B cell (primary cell): ENCODE data around the gene KHDC4. TPM values are rescaled to one million over a fixed set of nuclear protein-coding genes. Genes with fewer than 3 reads are reported as not detected.

Source experiments
- ATAC-seq: fragments of 200-7000 bp; cut with Tn5 transposase; one replicate; pipeline ENCODE4 v1.10.0; 2021; ENCODE audit warnings: low read depth, mild to moderate bottlenecking, moderate number of reproducible peaks, moderate library complexity
- CTCF ChIA-PET: fragments of 350-600 bp; sonication (Branson Sonifier 250); formaldehyde crosslinking; loops from one replicate; lab custom pipeline; 2021; ENCODE audit warnings: antibody characterized with exemption, inconsistent platforms; lab: Charles Lee
- POLR2A ChIA-PET: fragments of 350-600 bp; sonication (Branson Sonifier 250); formaldehyde crosslinking; loops from one replicate; lab custom pipeline; 2021; ENCODE audit warnings: antibody characterized with exemption; lab: Charles Lee
- DNase-seq: peaks from one replicate; pipeline ENCODE4 v3.0.0; 2013
- H2AFZ ChIP-seq: 2 replicates; pipeline ENCODE4 v1.6.1; 2012; ENCODE audit warnings: mild to moderate bottlenecking, low read depth, low read length; ENCODE audit not compliant: insufficient read depth, poor library complexity, severe bottlenecking
- H3K27ac ChIP-seq, 2 donors: 1 replicate in 1 of 2; 2 replicates in 1 of 2; pipeline ENCODE4 v1.5.1; 2012 to 2013; ENCODE audit warnings: low read length in 2 of 2, mild to moderate bottlenecking in 2 of 2, moderate library complexity in 1 of 2
- H3K27me3 ChIP-seq, 4 experiments: fragments of 200-600 bp in 1 of 4; sonication (generic) in 1 of 4; replicated peaks in 1 of 4; 1 replicate in 2 of 4; 2 replicates in 2 of 4; pipeline versions ENCODE4 v1.6.1 to v1.7.0; 2013 to 2016; ENCODE audit warnings: low read length in 3 of 4, mild to moderate bottlenecking in 2 of 4, mixed read lengths in 1 of 4, moderate library complexity in 1 of 4; ENCODE audit not compliant: insufficient read depth in 4 of 4, control insufficient read depth in 3 of 4; ENCODE audit errors: control extremely low read depth in 1 of 4
- H3K36me3 ChIP-seq, 2 experiments: replicated peaks in 1 of 2; 1 replicate in 1 of 2; 2 replicates in 1 of 2; pipeline versions ENCODE4 v1.6.1 to v1.7.1; 2013; ENCODE audit warnings: low read length in 1 of 2; ENCODE audit not compliant: insufficient read depth in 2 of 2, control insufficient read depth in 1 of 2; ENCODE audit errors: control extremely low read depth in 1 of 2, extremely low read depth in 1 of 2
- H3K4me1 ChIP-seq, 2 donors: fragments of 200-600 bp in 1 of 2; sonication (generic) in 1 of 2; 1 replicate in 1 of 2; 2 replicates in 1 of 2; pipeline versions ENCODE4 v1.5.1 to v1.6.1; 2013 to 2017; ENCODE audit warnings: low read length in 2 of 2; ENCODE audit not compliant: control insufficient read depth in 2 of 2, insufficient read depth in 2 of 2
- H3K4me2 ChIP-seq: replicated peaks from 2 replicates; pipeline ENCODE3; 2012; ENCODE audit warnings: mild to moderate bottlenecking, low read depth, low read length; ENCODE audit not compliant: poor library complexity, severe bottlenecking
- H3K4me3 ChIP-seq, 5 experiments: fragments of 200-600 bp in 1 of 5; sonication (generic) in 1 of 5; 1 replicate in 3 of 5; 2 replicates in 2 of 5; pipeline versions ENCODE4 v1.5.1 to v1.7.0; 2011 to 2016; ENCODE audit warnings: low read length in 4 of 5, mild to moderate bottlenecking in 4 of 5, low read depth in 2 of 5, control low read depth in 1 of 5, moderate library complexity in 1 of 5; ENCODE audit not compliant: insufficient read depth in 1 of 5; ENCODE audit errors: control extremely low read depth in 1 of 5, extremely low read depth in 1 of 5
- H3K79me2 ChIP-seq: fragments of 200-600 bp; sonication (generic); one replicate; pipeline ENCODE4 v1.6.0; 2016; ENCODE audit warnings: low read length; ENCODE audit not compliant: control insufficient read depth, insufficient read depth
- H3K9ac ChIP-seq: fragments of 200-600 bp; sonication (generic); 2 replicates; pipeline ENCODE4 v1.6.1; 2017; ENCODE audit warnings: mild to moderate bottlenecking, low read length, moderate library complexity
- H3K9me3 ChIP-seq, 3 donors: one replicate each; pipeline versions ENCODE4 v1.6.1 to v1.7.1; 2013; ENCODE audit warnings: low read length in 2 of 3; ENCODE audit not compliant: control insufficient read depth in 2 of 3, insufficient read depth in 1 of 3; ENCODE audit errors: control extremely low read depth in 1 of 3
- H4K20me1 ChIP-seq: 2 replicates; pipeline ENCODE4 v1.6.0; 2012; ENCODE audit warnings: mild to moderate bottlenecking, low read length; ENCODE audit not compliant: insufficient read depth, control insufficient read depth, poor library complexity, severe bottlenecking
- H3K27ac Mint-ChIP-seq: one replicate; pipeline ENCODE4 v1.8.0; 2021; ENCODE audit warnings: mixed read lengths
- H3K27me3 Mint-ChIP-seq: one replicate; pipeline ENCODE4 v1.8.0; 2021; ENCODE audit warnings: mixed read lengths
- H3K4me1 Mint-ChIP-seq: one replicate; pipeline ENCODE4 v1.8.0; 2021; ENCODE audit warnings: mixed read lengths
- H3K4me3 Mint-ChIP-seq: one replicate; pipeline ENCODE4 v1.8.0; 2021; ENCODE audit warnings: mixed read lengths
- H3K9me3 Mint-ChIP-seq: one replicate; pipeline ENCODE4 v1.8.0; 2022; ENCODE audit warnings: mixed read lengths; ENCODE audit not compliant: insufficient read depth
- CTCF ChIP-seq: fragments of 200-600 bp; IDR thresholded peaks from one replicate; pipeline ENCODE4 v1.8.0; 2022; ENCODE audit warnings: antibody characterized with exemption, mild to moderate bottlenecking
- EZH2 ChIP-seq: IDR thresholded peaks from 2 replicates; pipeline ENCODE4 v1.6.1; 2012; ENCODE audit warnings: borderline replicate concordance, low read depth, mild to moderate bottlenecking, moderate library complexity, low read length; ENCODE audit not compliant: insufficient read depth, poor library complexity, severe bottlenecking
- WGBS: methylation state at CpG from one replicate; pipeline ENCODE4 v1.1.5; 2013; ENCODE audit warnings: missing lambda C conversion rate; ENCODE audit not compliant: insufficient coverage; 5-methylcytosine and 5-hydroxymethylcytosine counted together
- intact Hi-C: fragments of 100-400 bp; cut with micrococcal nuclease; formaldehyde crosslinking; loops from one replicate; pipeline ENCODE4 v1.10.0; 2022
- polyA plus RNA-seq: library from polyadenylated mRNA; depleted of rRNA; stranded (reverse); fragments of >200 nt; gene quantifications from 2 replicates; pipeline ENCODE4 v1.2.3, GENCODE V29; 2012
- total RNA-seq, 2 donors: library from RNA; stranded (reverse); fragments of 120-200 nt in 1 of 2; gene quantifications; 1 replicate in 1 of 2; 2 replicates in 1 of 2; pipeline versions ENCODE4 v1.2.3 to v1.2.4, GENCODE V29; 2013 to 2022

KHDC4 gene
- total and polyA plus RNA-seq, 2 donors (not counting 1 experiment from before 2014, with no cell fraction given) = 51.3 to 122 TPM

GRCh38 chr1:155966750-155967149 lies 32.5 kb upstream of the KHDC4 start:
- Histone ChIP-seq H4K20me1 (peaks cover 87% of the 10 kb centered on the region), H3K27ac (peak overlapping the region; percentile 53 to 79), H3K4me3 (no peak overlapping the region), H3K79me2 (peaks cover 90% of the 10 kb centered on the region), H3K27me3 (no peaks in the 10 kb centered on the region), H3K9ac (no peak overlapping the region), H2AFZ (no peak overlapping the region), H3K4me1 (peaks cover 62 to 84% of the 10 kb centered on the region in 2 donors), H3K9me3 (no peaks in the 10 kb centered on the region), H3K4me2 (peak overlapping the region; percentile 73), H3K36me3 (peaks cover 11 to 81% of the 10 kb centered on the region in 2 experiments)
- ChIA-PET POLR2A (interaction anchor here (0.7 to 1.8 kb wide), 4 partner anchors 11 to 42 kb away, joined by 3 to 9 read pairs (median 6); partner anchors contain the start of gene ARHGEF2), CTCF (interaction anchor here (1.0 to 5.4 kb wide), 7 partner anchors 11 to 32 kb away, joined by 3 to 39 read pairs (median 4); partner anchors contain the start of genes ARHGEF2 and KHDC4)
- TF ChIP-seq EZH2 (no peak), CTCF (no peak)
- Mint-ChIP-seq H3K9me3 (no peaks in the 10 kb centered on the region), H3K27ac (peak overlapping the region; percentile 91), H3K4me1 (peaks cover 79% of the 10 kb centered on the region), H3K4me3 (peak overlapping the region; percentile 71), H3K27me3 (no peaks in the 10 kb centered on the region)
- no peak for ATAC-seq
- no CpG with 5 or more reads among the region's 7 CpGs for WGBS
- no peak for DNase-seq
- intact Hi-C loops = no loop called here

GRCh38 chr1:155966135-155966534 lies 31.9 kb upstream of the KHDC4 start:
- Histone ChIP-seq H3K27me3 (no peaks in the 10 kb centered on the region), H3K9me3 (no peaks in the 10 kb centered on the region), H3K4me3 (no peak overlapping the region), H3K4me2 (no peak overlapping the region), H3K9ac (no peak overlapping the region), H4K20me1 (peaks cover 85% of the 10 kb centered on the region), H3K36me3 (peaks cover 11 to 85% of the 10 kb centered on the region in 2 experiments), H3K27ac (peak overlapping the region in 1 of 2 donors; percentile 79), H3K79me2 (peaks cover 88% of the 10 kb centered on the region), H2AFZ (no peak overlapping the region), H3K4me1 (peaks cover 63 to 84% of the 10 kb centered on the region in 2 donors)
- TF ChIP-seq EZH2 = no peak
- intact Hi-C loops = no loop called here
- ATAC-seq (no peak), DNase-seq (no peak)
- no peaks in the 10 kb centered on the region for H3K27me3 Mint-ChIP-seq
- no peaks in the 10 kb centered on the region for H3K9me3 Mint-ChIP-seq
- H3K4me3 Mint-ChIP-seq = no peak overlapping the region
- H3K4me1 Mint-ChIP-seq = peaks cover 80% of the 10 kb centered on the region
- H3K27ac Mint-ChIP-seq = peak overlapping the region; percentile 91
- POLR2A ChIA-PET = interaction anchor here (0.8 to 1.8 kb wide), 2 partner anchors 8 to 15 kb away, joined by 3 to 5 read pairs; no protein-coding TSS in a partner anchor
- 92% methylated on average over 8 of the region's 9 CpGs for WGBS
- CTCF ChIA-PET = interaction anchor here (0.7 to 5.4 kb wide), 5 partner anchors 11 to 22 kb away, joined by 3 to 39 read pairs (median 4); partner anchors contain the start of gene ARHGEF2
